Mononuclear cell (primary cell): Measurements from ENCODE around the gene CLDN19. TPM values are rescaled to one million over a fixed set of nuclear protein-coding genes. Genes with fewer than 3 reads are reported as not detected.
"Not testable (repeated sequence)": the region's sequence is repeated elsewhere in the genome, so short reads cannot be mapped to it uniquely, and the experiment has no call there.

Experiments used
- H3K27me3 ChIP-seq: 2 replicates; pipeline ENCODE4 v1.6.0; 2011; ENCODE audit warnings: low read length, control low read depth; ENCODE audit not compliant: insufficient read depth
- H3K4me1 ChIP-seq: 2 replicates; pipeline ENCODE4 v1.5.1; 2011; ENCODE audit warnings: mild to moderate bottlenecking, low read length, control low read depth; ENCODE audit not compliant: insufficient read depth
- H3K4me3 ChIP-seq: 2 replicates; pipeline ENCODE4 v1.5.1; 2011; ENCODE audit warnings: mild to moderate bottlenecking, low read length, moderate library complexity
- H3K9me3 ChIP-seq: 2 replicates; pipeline ENCODE4 v1.5.1; 2011; ENCODE audit warnings: low read depth, mild to moderate bottlenecking, control low read depth, low read length
- total RNA-seq: library from RNA; depleted of rRNA; stranded (reverse); fragments of >200 nt; gene quantifications from one replicate; pipeline ENCODE4 v1.2.3, GENCODE V29; 2012

CLDN19 gene
- total RNA-seq, 1 donor: under 0.01 TPM

- Histone ChIP-seq H3K4me1 (peaks cover 22% of the 10 kb centered on the region), H3K27me3 (no peaks in the 10 kb centered on the region), H3K9me3 (no peaks in the 10 kb centered on the region), H3K4me3 (no peak overlapping the region)
Measured at GRCh38 chr1:42737257-42737656, 2.8 kb downstream of the CLDN19 start.

GRCh38 chr1:42736571-42737200, 3.4 kb downstream of the CLDN19 start:
- H3K4me1 ChIP-seq: peaks cover 22% of the 10 kb centered on the region
- no peaks in the 10 kb centered on the region for H3K27me3 ChIP-seq
- H3K4me3 ChIP-seq: no peak overlapping the region
- no peaks in the 10 kb centered on the region for H3K9me3 ChIP-seq

- peaks cover 22% of the 10 kb centered on the region for H3K4me1 ChIP-seq
- H3K27me3 ChIP-seq: no peaks in the 10 kb centered on the region
- H3K9me3 ChIP-seq: no peaks in the 10 kb centered on the region
- H3K4me3 ChIP-seq: no peak overlapping the region
Measured at GRCh38 chr1:42736152-42736551, 3.9 kb downstream of the CLDN19 start.

GRCh38 chr1:42735477-42736105, 4.4 kb downstream of the CLDN19 start:
- Histone ChIP-seq H3K9me3 (no peaks in the 10 kb centered on the region), H3K27me3 (no peaks in the 10 kb centered on the region), H3K4me1 (peaks cover 22% of the 10 kb centered on the region), H3K4me3 (no peak overlapping the region)

GRCh38 chr1:42735056-42735455, 5.0 kb downstream of the CLDN19 start:
- Histone ChIP-seq H3K4me3 (no peak overlapping the region), H3K9me3 (no peaks in the 10 kb centered on the region), H3K4me1 (peaks cover 22% of the 10 kb centered on the region)

GRCh38 chr1:42734201-42735035, 5.6 kb downstream of the CLDN19 start:
- Histone ChIP-seq H3K4me3 (no peak overlapping the region), H3K9me3 (no peaks in the 10 kb centered on the region), H3K4me1 (peaks cover 22% of the 10 kb centered on the region), H3K27me3 (no peaks in the 10 kb centered on the region)

More at GRCh38 chr1:42735056-42735455, 5.0 kb downstream of the CLDN19 start:
- no peaks in the 10 kb centered on the region for H3K27me3 ChIP-seq

GRCh38 chr1:42733415-42734200, 6.4 kb downstream of the CLDN19 start:
- Histone ChIP-seq H3K27me3 (no peaks in the 10 kb centered on the region), H3K4me1 (peaks cover 22% of the 10 kb centered on the region), H3K9me3 (no peaks in the 10 kb centered on the region), H3K4me3 (no peak overlapping the region)

- Histone ChIP-seq H3K4me3 (no peak overlapping the region), H3K9me3 (no peaks in the 10 kb centered on the region), H3K27me3 (no peaks in the 10 kb centered on the region), H3K4me1 (peaks cover 12% of the 10 kb centered on the region)
Measured at GRCh38 chr1:42732126-42732680, 7.8 kb downstream of the CLDN19 start.

- Histone ChIP-seq H3K27me3 (no peaks in the 10 kb centered on the region), H3K4me1 (peaks cover 5% of the 10 kb centered on the region), H3K4me3 (no peak overlapping the region), H3K9me3 (no peaks in the 10 kb centered on the region)
Measured at GRCh38 chr1:42731585-42731984, 8.5 kb downstream of the CLDN19 start.

GRCh38 chr1:42730988-42731387, 9.0 kb downstream of the CLDN19 start:
- H3K27me3 ChIP-seq: no peaks in the 10 kb centered on the region
- H3K4me3 ChIP-seq: no peak overlapping the region
- no peaks in the 10 kb centered on the region for H3K4me1 ChIP-seq
- H3K9me3 ChIP-seq: no peaks in the 10 kb centered on the region

GRCh38 chr1:42730002-42730401, 10.0 kb downstream of the CLDN19 start:
- Histone ChIP-seq H3K9me3 (no peaks in the 10 kb centered on the region), H3K4me3 (no peak overlapping the region), H3K27me3 (no peaks in the 10 kb centered on the region)

GRCh38 chr1:42725820-42726219, 14.2 kb downstream of the CLDN19 start:
- not testable (repeated sequence) for H3K4me1 ChIP-seq, H3K9me3 ChIP-seq, H3K4me3 ChIP-seq, H3K27me3 ChIP-seq

More at GRCh38 chr1:42730002-42730401, 10.0 kb downstream of the CLDN19 start:
- H3K4me1 ChIP-seq: no peaks in the 10 kb centered on the region

- H3K27me3 ChIP-seq: no peaks in the 10 kb centered on the region
- H3K9me3 ChIP-seq: no peaks in the 10 kb centered on the region
- H3K4me3 ChIP-seq: no peak overlapping the region
- H3K4me1 ChIP-seq: no peaks in the 10 kb centered on the region
Measured at GRCh38 chr1:42723511-42723910, 16.5 kb downstream of the CLDN19 start.

- not testable (repeated sequence) for H3K4me1 ChIP-seq, H3K9me3 ChIP-seq, H3K4me3 ChIP-seq, H3K27me3 ChIP-seq
Measured at GRCh38 chr1:42722403-42722802, 17.6 kb downstream of the CLDN19 start.
